Muscle layer of colon (tissue), 2 donors: ENCODE measurements around the gene CPT1B.
"Not testable (repeated sequence)": the region's sequence is repeated elsewhere in the genome, so short reads cannot be mapped to it uniquely, and the experiment has no call there.

Experiments used
- H3K27ac ChIP-seq: one replicate; pipeline ENCODE4 v1.7.0; 2013; ENCODE audit warnings: low read depth, mild to moderate bottlenecking, low read length, moderate library complexity
- H3K27me3 ChIP-seq, 2 donors: one replicate each; pipeline ENCODE4 v1.7.0; 2013; ENCODE audit warnings: low read length in 2 of 2, mild to moderate bottlenecking in 2 of 2; ENCODE audit not compliant: insufficient read depth in 2 of 2, control insufficient read depth in 1 of 2
- H3K36me3 ChIP-seq: one replicate; pipeline ENCODE4 v1.7.0; 2013; ENCODE audit warnings: mild to moderate bottlenecking, low read length; ENCODE audit not compliant: insufficient read depth
- H3K4me1 ChIP-seq: one replicate; pipeline ENCODE4 v1.7.0; 2013; ENCODE audit warnings: mild to moderate bottlenecking, low read length; ENCODE audit not compliant: insufficient read depth
- H3K4me3 ChIP-seq, 2 donors: one replicate each; pipeline ENCODE4 v1.7.0; 2013; ENCODE audit warnings: low read length in 2 of 2, low read depth in 1 of 2, mild to moderate bottlenecking in 1 of 2, moderate library complexity in 1 of 2
- H3K9ac ChIP-seq: one replicate; pipeline ENCODE4 v1.7.0; 2013; ENCODE audit warnings: low read length
- H3K9me3 ChIP-seq: one replicate; pipeline ENCODE4 v1.7.0; 2013; ENCODE audit warnings: mild to moderate bottlenecking, low read length
- donor health status: abdominal sarcoma.
- donor health status: Adenocarcinoma of cecum.

Gene CPT1B

GRCh38 chr22:50535113-50535512 is 43.1 kb downstream of the CPT1B start:
- H3K4me1 ChIP-seq = peaks cover 12% of the 10 kb centered on the region
- H3K27me3 ChIP-seq = peaks cover 21 to 69% of the 10 kb centered on the region in 2 donors
- no peaks in the 10 kb centered on the region for H3K36me3 ChIP-seq
- no peaks in the 10 kb centered on the region for H3K9me3 ChIP-seq
- no peak overlapping the region for H3K27ac ChIP-seq
- H3K4me3 ChIP-seq = no peak overlapping the region
- H3K9ac ChIP-seq = no peak overlapping the region

GRCh38 chr22:50533856-50534711 is 44.1 kb downstream of the CPT1B start:
- not testable (repeated sequence) for H3K9me3 ChIP-seq, H3K9ac ChIP-seq, H3K27ac ChIP-seq, H3K36me3 ChIP-seq, H3K4me3 ChIP-seq
- Histone ChIP-seq H3K4me1 (peaks cover 12% of the 10 kb centered on the region), H3K27me3 (peaks cover 21 to 79% of the 10 kb centered on the region in 2 donors)

- Histone ChIP-seq H3K9ac (no peak overlapping the region), H3K4me3 (no peak overlapping the region), H3K9me3 (no peaks in the 10 kb centered on the region), H3K36me3 (no peaks in the 10 kb centered on the region), H3K4me1 (peaks cover 12% of the 10 kb centered on the region), H3K27ac (no peak overlapping the region), H3K27me3 (peaks cover 21 to 81% of the 10 kb centered on the region in 2 donors)
Observed at GRCh38 chr22:50532824-50533796, 45.1 kb downstream of the CPT1B start.

- H3K4me1 ChIP-seq = peaks cover 12% of the 10 kb centered on the region
- peaks cover 21 to 73% of the 10 kb centered on the region in 2 donors for H3K27me3 ChIP-seq
Observed at GRCh38 chr22:50531962-50532674, 46.1 kb downstream of the CPT1B start.

GRCh38 chr22:50531546-50531961 is 46.7 kb downstream of the CPT1B start:
- peak overlapping the region; percentile 64 for H3K27ac ChIP-seq
- no peaks in the 10 kb centered on the region for H3K36me3 ChIP-seq
- no peak overlapping the region for H3K9ac ChIP-seq
- H3K9me3 ChIP-seq = no peaks in the 10 kb centered on the region
- peak overlapping the region; percentile 53 to 57 for H3K4me3 ChIP-seq
- H3K4me1 ChIP-seq = peaks cover 12% of the 10 kb centered on the region
- peaks cover 21 to 70% of the 10 kb centered on the region in 2 donors for H3K27me3 ChIP-seq

More at GRCh38 chr22:50531962-50532674, 46.1 kb downstream of the CPT1B start:
- H3K36me3 ChIP-seq = no peaks in the 10 kb centered on the region
- H3K4me3 ChIP-seq = peak overlapping the region; percentile 53 to 57
- H3K9ac ChIP-seq = no peak overlapping the region
- H3K27ac ChIP-seq = peak overlapping the region; percentile 64
- H3K9me3 ChIP-seq = no peaks in the 10 kb centered on the region

GRCh38 chr22:50530877-50531545 is 47.2 kb downstream of the CPT1B start:
- Histone ChIP-seq H3K27me3 (peaks cover 21 to 64% of the 10 kb centered on the region in 2 donors), H3K36me3 (no peaks in the 10 kb centered on the region), H3K27ac (peak overlapping the region; percentile 64), H3K9ac (no peak overlapping the region), H3K4me1 (peaks cover 12% of the 10 kb centered on the region), H3K4me3 (peak overlapping the region; percentile 53 to 57), H3K9me3 (no peaks in the 10 kb centered on the region)

- Histone ChIP-seq H3K4me1 (peaks cover 12% of the 10 kb centered on the region), H3K9me3 (no peaks in the 10 kb centered on the region), H3K27me3 (peaks cover 21 to 61% of the 10 kb centered on the region in 2 donors), H3K4me3 (peak overlapping the region; percentile 30 to 53), H3K36me3 (no peaks in the 10 kb centered on the region), H3K27ac (peak overlapping the region; percentile 64), H3K9ac (no peak overlapping the region)
Observed at GRCh38 chr22:50530580-50530876, 47.7 kb downstream of the CPT1B start.

GRCh38 chr22:50529897-50530579 is 48.2 kb downstream of the CPT1B start, which contains the start of gene TYMP:
TYMP (minus strand) TSS chr22:50530012; CDS start chr22:50529709, 303 bp downstream.
- no peaks in the 10 kb centered on the region for H3K9me3 ChIP-seq
- H3K9ac ChIP-seq = no peak within 1 kb of the TSS
- H3K27ac ChIP-seq = peak within 1 kb of the TSS; percentile 64
- H3K36me3 ChIP-seq = no peaks in the 10 kb centered on the region
- H3K27me3 ChIP-seq = peaks cover 21 to 59% of the 10 kb centered on the region in 2 donors
- peak within 1 kb of the TSS; percentile 30 to 53 for H3K4me3 ChIP-seq
- H3K4me1 ChIP-seq = peaks cover 12% of the 10 kb centered on the region

- H3K27me3 ChIP-seq = peaks cover 20 to 55% of the 10 kb centered on the region in 2 donors
- H3K27ac ChIP-seq = no peak overlapping the region
- peak overlapping the region in 1 of 2 donors; percentile 30 for H3K4me3 ChIP-seq
- H3K9me3 ChIP-seq = no peaks in the 10 kb centered on the region
- H3K9ac ChIP-seq = no peak overlapping the region
- H3K4me1 ChIP-seq = peaks cover 17% of the 10 kb centered on the region
- no peaks in the 10 kb centered on the region for H3K36me3 ChIP-seq
Observed at GRCh38 chr22:50529416-50529896, 48.8 kb downstream of the CPT1B start.
